ENCODE measurements around the gene WWP2. TPM values are rescaled to one million over a fixed set of nuclear protein-coding genes. Genes with fewer than 3 reads are reported as not detected.

WWP2 gene
- total RNA-seq, 2 donors from 2014 or later: 144 to 146 TPM

- H3K4me1 ChIP-seq (ENCODE audit: control insufficient read depth in 1 of 2, low read depth in 2 of 2): peaks cover 26 to 68% of the 10 kb centered on the region in 2 donors
- H3K27me3 ChIP-seq (replicated peaks; ENCODE audit: insufficient read depth): no peaks in the 10 kb centered on the region
- no peak for TF ChIP-seq CTCF (IDR thresholded peaks at IDR 0.05)
- H3K27ac ChIP-seq: peak overlapping the region; percentile 96
- ATAC-seq (ENCODE audit: insufficient number of reproducible peaks, low FRiP score, low read depth) (no peak), DNase-seq (ENCODE audit: low spot score) (no peak)
- peak overlapping the region; percentile 78 for H3K4me3 ChIP-seq
- no peaks in the 10 kb centered on the region for H3K9me3 ChIP-seq
- peaks cover 12% of the 10 kb centered on the region for H3K36me3 ChIP-seq
Observed at GRCh38 chr16:69925311-69925710, 163.2 kb downstream of the WWP2 start.

GRCh38 chr16:69926241-69926640 is 164.1 kb downstream of the WWP2 start:
- no peak for DNase-seq (ENCODE audit: low spot score)
- H3K27ac ChIP-seq: peak overlapping the region; percentile 96
- peaks cover 24 to 69% of the 10 kb centered on the region in 2 donors for H3K4me1 ChIP-seq (ENCODE audit: control insufficient read depth in 1 of 2, low read depth in 2 of 2)

GRCh38 chr16:69927056-69927757 is 165.1 kb downstream of the WWP2 start:
- ATAC-seq (ENCODE audit: insufficient number of reproducible peaks, low FRiP score, low read depth) (no peak), DNase-seq (ENCODE audit: low spot score) (no peak)
- H3K9me3 ChIP-seq: no peaks in the 10 kb centered on the region
- H3K27me3 ChIP-seq (replicated peaks; ENCODE audit: insufficient read depth): no peaks in the 10 kb centered on the region
- H3K27ac ChIP-seq: peak overlapping the region; percentile 96
- H3K4me3 ChIP-seq: peak overlapping the region; percentile 78
- peaks cover 31% of the 10 kb centered on the region for H3K36me3 ChIP-seq
- TF ChIP-seq CTCF (IDR thresholded peaks at IDR 0.05): no peak
- H3K4me1 ChIP-seq (ENCODE audit: control insufficient read depth in 1 of 2, low read depth in 2 of 2): peaks cover 20 to 69% of the 10 kb centered on the region in 2 donors

More at GRCh38 chr16:69926241-69926640, 164.1 kb downstream of the WWP2 start:
- peak; percentile 9 for TF ChIP-seq CTCF (IDR thresholded peaks at IDR 0.05)
- H3K36me3 ChIP-seq: peaks cover 22% of the 10 kb centered on the region
- ATAC-seq (ENCODE audit: insufficient number of reproducible peaks, low FRiP score, low read depth): no peak
- H3K27me3 ChIP-seq (replicated peaks; ENCODE audit: insufficient read depth): no peaks in the 10 kb centered on the region
- peak overlapping the region; percentile 78 for H3K4me3 ChIP-seq
- H3K9me3 ChIP-seq: no peaks in the 10 kb centered on the region

- ATAC-seq (ENCODE audit: insufficient number of reproducible peaks, low FRiP score, low read depth) (no peak), DNase-seq (ENCODE audit: low spot score) (no peak)
- no peak for TF ChIP-seq CTCF (IDR thresholded peaks at IDR 0.05)
- Histone ChIP-seq H3K27me3 (replicated peaks; ENCODE audit: insufficient read depth) (no peaks in the 10 kb centered on the region), H3K9me3 (no peaks in the 10 kb centered on the region), H3K27ac (peak overlapping the region; percentile 96), H3K36me3 (peaks cover 49% of the 10 kb centered on the region), H3K4me3 (peak overlapping the region; percentile 78), H3K4me1 (ENCODE audit: control insufficient read depth in 1 of 2, low read depth in 2 of 2) (peaks cover 16 to 70% of the 10 kb centered on the region in 2 donors)
Observed at GRCh38 chr16:69928856-69929400, 166.8 kb downstream of the WWP2 start.

- H3K9me3 ChIP-seq: no peaks in the 10 kb centered on the region
- TF ChIP-seq CTCF (IDR thresholded peaks at IDR 0.05): no peak
- peak overlapping the region; percentile 96 for H3K27ac ChIP-seq
- DNase-seq (ENCODE audit: low spot score): no peak
- peak overlapping the region; percentile 78 for H3K4me3 ChIP-seq
- peaks cover 12 to 71% of the 10 kb centered on the region in 2 donors for H3K4me1 ChIP-seq (ENCODE audit: control insufficient read depth in 1 of 2, low read depth in 2 of 2)
- ATAC-seq (ENCODE audit: insufficient number of reproducible peaks, low FRiP score, low read depth): no peak
- peaks cover 53% of the 10 kb centered on the region for H3K36me3 ChIP-seq
- no peaks in the 10 kb centered on the region for H3K27me3 ChIP-seq (replicated peaks; ENCODE audit: insufficient read depth)
Observed at GRCh38 chr16:69929480-69929879, 167.3 kb downstream of the WWP2 start.

Data from thoracic aorta (tissue), 2 donors.